ENCODE results near the gene TMEM38A.

DNA sequence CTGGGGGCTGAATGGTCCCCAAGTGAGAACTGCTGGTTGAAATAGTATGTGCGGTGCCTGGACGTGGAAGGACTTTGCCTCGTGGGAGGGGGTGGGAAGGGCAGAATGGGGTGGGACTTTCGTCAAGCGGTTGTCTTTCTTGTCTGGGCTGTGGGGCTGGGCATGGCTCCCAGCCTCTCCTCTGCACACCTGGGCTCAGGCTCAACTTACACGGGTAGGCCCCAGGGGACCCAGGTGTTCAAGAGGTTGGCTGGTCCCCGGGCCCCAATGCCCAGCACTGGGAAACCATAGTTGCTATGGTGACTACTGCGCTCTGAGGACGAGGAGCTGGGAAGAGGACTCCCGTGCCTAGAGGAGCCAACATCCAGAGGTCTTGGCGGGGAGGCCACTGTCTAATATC lies 66.0 kb downstream of the TMEM38A start:
- TF ChIP-seq, protein P1, sequence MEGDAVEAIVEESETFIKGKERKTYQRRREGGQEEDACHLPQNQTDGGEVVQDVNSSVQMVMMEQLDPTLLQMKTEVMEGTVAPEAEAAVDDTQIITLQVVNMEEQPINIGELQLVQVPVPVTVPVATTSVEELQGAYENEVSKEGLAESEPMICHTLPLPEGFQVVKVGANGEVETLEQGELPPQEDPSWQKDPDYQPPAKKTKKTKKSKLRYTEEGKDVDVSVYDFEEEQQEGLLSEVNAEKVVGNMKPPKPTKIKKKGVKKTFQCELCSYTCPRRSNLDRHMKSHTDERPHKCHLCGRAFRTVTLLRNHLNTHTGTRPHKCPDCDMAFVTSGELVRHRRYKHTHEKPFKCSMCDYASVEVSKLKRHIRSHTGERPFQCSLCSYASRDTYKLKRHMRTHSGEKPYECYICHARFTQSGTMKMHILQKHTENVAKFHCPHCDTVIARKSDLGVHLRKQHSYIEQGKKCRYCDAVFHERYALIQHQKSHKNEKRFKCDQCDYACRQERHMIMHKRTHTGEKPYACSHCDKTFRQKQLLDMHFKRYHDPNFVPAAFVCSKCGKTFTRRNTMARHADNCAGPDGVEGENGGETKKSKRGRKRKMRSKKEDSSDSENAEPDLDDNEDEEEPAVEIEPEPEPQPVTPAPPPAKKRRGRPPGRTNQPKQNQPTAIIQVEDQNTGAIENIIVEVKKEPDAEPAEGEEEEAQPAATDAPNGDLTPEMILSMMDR (IDR thresholded peaks at IDR 0.05), result no peak
- TF ChIP-seq POLR2A (IDR thresholded peaks at IDR 0.05), result no peak
